Activated CD4-positive, CD25-positive, alpha-beta regulatory T cell treated with anti-CD3 and anti-CD28 coated beads, Interleukin-2, amount 50 U/mL, for 16 hours (primary cell): ENCODE data around the gene MAPKAPK2.
A peak's percentile ranks its signal among the peaks of the same experiment; 100 is the strongest.

Experiments used
- DNase-seq: peaks from one replicate; pipeline ENCODE4 v3.0.0-alpha.2; 2020; ENCODE audit warnings: low read depth, low spot score

MAPKAPK2 gene

DNA sequence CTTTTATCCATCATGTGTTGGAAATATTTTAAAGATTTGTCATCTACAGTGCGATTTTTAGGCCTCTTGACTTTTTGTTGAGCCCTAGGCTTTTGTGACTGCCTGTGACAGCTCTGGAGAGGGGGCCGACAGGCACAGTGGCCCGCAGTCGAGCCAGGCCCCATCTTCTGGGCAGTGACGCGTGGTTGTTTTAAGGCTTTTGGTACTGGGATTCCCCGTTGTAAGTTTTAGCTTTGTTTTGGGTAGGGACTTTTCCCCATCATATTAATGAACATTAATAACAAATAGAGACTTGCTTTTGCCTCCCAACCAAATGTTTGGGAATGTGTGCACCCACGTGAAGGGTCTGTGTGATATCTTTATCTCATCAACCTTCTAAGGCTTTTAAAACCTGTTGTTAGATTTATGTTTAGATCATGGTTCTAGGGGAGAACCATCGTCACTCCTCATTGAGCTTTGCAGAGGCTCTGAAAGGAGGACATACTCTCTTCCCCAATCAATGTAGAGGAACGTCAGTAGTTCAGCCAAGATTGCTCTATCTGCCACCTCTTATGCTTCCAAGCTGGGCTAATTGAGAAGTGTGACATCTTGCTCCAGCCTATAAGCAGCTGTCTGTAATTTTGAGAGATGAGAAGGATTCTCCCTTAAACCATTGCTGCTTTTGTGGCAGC, 34.6 kb downstream of the MAPKAPK2 start:
- DNase-seq: no peak

DNA sequence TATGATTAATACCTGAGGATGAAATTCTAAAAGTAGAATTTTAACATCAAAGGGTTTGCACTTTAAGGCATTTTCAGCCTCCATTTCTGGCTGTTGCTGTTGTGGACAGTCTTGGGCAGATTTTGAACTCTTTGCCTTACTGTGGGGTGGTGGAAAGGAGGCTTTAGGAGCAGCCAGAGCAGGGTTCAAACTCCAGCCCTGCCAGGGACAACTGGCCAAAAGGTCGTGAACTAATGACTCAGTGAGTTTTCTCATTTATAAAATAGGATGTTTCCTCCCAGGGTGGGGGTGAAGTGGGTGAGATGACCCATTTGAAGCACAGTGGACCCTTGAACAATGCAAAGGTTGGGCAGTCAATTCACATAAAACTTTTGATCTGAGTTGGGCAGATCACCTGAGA, 36.7 kb downstream of the MAPKAPK2 start:
- DNase-seq: no peak

DNA sequence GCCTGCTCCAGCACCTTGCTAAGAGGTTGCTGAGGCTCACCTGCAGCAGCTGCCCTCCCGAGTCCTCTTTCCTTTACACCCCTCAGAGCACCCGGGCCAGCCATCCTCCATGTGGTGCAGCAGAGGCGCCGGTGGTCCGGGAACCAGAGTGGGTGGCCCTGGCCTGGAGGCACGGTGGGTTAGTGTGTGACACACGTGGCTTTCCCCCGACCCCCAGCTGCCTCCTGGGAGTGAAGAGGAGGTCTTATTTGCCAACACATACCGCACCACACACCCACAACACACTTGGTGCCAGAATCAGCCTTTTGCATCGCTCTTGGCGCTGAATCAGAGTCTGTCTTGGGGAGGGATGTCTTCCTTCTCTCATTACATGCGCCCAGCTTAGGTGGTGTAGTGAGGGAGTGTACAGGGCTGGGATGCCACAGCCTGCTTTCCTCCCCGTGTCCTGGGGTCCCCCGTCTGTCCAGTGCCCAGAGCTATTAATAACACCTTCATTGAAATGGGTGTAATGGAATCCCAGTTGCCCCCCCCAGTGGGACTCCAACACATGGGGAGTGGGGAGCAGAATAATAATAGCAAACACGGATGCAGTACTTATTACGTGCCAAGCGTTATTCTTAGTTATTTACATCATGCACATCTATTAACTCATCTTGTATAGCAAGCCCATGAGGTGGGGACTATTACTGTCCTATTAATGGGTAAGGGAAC, 38.2 kb downstream of the MAPKAPK2 start:
- no peak for DNase-seq

DNA sequence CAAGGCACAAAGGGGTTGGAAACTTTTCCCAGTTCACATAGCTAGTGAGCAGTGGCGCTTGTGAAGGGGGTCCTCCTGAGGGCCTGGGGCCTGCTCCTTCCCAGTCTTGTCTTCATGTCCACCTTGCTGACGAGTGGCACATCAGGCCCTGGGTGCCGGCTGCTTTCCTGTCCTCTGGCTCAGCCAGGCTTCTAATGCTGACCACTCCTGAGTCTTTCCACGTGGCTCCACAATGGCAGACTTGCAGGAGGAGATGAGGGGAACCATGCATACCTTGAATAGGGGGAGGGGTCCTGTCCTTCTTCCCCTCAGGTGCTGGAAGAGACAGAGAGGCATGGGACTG, 38.7 kb downstream of the MAPKAPK2 start:
- no peak for DNase-seq

DNA sequence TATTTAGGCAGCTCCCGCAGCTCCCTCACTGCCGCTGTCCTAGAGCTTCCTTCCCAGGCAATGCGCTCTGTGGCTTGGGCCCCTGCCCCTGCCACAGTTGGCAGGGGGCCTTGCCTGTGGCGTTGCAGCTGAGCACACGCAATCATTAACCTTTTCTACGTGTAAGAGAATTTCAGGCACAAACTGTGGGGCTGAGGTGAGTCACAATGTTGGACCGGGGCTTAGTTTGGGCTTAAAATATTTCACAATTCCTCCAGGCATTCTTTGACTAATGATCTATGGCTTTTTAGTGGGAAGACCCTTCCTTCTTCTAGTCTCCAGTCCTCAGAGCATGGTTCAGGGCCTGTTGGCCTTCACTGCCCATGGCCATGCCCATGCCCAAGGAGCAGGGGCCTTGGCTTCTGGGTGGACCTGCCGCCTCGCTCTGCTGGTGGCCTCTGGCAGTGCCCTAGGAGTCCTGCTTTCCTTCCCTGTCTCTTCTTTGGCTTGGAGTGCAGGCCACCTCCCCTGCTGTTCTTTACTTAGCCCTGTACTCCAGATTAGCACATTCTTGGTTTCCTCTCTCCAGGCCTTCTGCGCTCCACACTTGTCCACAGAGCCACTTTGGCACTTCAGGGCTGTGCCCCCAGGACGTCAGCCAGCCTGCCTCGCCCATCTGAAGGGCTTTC, 39.2 kb downstream of the MAPKAPK2 start:
- DNase-seq: no peak

DNA sequence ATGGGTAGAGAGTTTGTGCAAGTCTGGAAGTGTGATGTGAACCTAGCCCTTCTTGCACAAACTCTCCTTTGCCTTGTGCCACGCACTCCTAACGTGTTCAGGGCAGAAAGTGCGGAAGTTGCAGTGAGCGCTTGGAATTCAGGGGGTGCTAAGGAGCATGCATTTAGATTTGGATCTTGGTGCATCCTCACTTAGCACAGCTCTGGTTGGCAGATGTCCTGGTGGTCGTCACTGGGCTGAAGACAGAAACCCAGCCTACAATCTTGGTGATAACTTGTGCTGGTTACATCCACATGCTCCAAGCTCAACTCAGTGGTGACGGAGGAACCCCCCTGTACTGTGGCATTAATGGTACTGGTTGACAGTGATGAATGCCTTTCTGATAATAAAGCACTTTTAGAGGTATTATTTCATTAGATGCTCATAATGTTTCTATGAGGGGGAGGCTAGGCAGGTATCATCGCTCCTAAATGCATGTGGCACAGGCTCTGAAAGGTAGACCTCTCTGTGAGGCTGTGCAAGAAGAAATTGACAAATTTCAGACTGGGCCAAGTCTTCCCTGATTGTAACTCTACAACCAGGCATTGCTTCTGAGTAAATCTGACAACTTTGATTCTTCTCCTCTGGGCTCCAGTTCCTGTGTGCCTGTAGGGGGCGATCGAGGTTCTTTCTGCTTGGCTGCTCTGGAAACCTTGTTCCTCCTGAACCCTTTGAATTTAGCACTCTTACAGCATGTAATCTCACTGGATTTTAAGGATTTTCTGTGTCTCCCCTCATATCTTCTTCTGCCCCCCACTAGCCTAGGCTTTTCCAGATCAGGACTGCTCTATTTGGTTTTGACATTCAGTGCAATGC, 40.6 kb downstream of the MAPKAPK2 start:
- no peak for DNase-seq

DNA sequence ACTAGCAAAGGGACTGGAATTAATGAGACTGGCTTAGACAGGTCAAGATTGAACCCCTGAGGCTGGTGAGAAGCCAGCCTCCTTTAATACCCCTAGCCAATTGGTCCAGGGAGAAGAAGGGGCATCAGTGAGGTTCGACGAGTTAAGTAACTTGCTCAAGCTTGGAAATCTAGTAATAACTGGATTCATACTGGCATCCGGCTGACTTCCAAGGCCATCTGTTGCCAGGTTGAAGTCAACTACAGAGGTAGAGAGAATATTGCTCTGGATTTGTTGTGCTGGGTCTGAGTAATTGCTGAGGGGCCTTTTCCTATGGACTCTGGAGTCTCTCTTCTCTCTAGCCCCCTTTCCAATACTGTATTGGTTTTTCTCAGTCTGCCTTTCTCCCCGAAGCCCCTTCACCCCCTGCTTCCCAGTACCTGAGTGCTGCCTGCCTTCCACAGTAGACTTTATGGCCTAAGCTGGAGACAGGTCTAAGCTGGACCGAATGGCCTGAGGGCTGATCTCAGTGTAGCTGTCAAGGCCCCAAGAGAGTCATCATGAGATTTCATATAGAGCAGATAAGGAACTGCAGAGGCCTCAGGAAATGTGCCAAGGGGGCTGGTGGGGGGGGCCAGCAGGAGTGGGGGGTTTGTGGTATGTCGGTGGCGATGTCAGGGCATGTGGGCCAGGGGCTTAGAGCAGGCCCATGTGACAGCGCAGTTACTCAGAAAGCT, 43.4 kb downstream of the MAPKAPK2 start:
- DNase-seq: no peak

DNA sequence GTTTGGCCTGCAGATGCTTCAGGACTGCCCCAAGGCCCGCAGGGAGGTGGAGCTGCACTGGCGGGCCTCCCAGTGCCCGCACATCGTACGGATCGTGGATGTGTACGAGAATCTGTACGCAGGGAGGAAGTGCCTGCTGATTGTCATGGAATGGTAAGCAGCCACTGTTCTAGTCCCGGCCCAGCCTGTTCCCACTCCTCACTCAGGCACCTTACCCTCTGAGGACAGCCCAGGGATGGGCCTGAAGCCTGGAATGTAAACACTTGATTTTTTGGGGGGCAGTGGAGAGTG, 43.9 kb downstream of the MAPKAPK2 start:
- no peak for DNase-seq

DNA sequence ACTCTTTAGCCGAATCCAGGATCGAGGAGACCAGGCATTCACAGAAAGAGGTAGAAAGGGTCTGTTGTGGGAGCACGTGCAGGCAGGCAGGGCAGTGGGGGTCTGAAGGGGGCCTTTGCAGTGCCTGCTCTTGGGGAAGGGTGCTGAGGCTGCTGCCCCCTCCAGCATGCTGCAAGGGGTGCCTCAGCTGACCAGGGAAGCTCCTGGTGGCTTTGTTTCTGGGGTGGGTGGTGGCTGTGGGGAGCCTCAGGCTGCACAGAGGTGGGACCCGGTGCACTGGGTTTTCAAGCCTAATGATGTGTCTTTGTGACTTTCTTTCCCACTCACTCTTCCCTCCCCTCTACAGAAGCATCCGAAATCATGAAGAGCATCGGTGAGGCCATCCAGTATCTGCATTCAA, 44.3 kb downstream of the MAPKAPK2 start:
- no peak for DNase-seq

DNA sequence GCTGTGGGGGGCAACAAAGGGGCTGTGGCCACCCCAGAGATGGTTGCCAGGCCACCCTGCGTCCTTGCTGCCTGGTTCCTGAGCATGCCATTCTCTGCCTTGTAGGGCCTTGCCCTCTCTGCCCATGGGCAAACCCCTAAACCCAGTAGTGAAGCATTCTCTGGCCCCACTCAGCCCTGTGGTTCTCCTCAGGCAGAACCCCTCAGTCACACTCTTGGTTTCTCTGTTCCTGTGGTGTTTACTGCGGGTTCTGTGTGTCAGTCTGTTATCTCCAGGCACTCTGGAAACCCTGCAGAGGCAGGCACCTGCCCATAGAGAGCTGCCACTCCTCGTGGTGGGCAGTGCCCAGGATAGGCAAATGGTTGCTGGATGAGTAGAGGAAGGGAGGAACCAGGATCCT, 44.8 kb downstream of the MAPKAPK2 start:
- no peak for DNase-seq

DNA sequence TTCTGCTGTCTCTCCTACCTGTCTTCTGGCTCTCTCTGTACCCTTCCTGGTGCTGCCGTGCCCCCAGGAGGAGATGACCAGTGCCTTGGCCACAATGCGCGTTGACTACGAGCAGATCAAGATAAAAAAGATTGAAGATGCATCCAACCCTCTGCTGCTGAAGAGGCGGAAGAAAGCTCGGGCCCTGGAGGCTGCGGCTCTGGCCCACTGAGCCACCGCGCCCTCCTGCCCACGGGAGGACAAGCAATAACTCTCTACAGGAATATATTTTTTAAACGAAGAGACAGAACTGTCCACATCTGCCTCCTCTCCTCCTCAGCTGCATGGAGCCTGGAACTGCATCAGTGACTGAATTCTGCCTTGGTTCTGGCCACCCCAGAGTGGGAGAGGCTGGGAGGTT, 47.8 kb downstream of the MAPKAPK2 start:
- DNase-seq: no peak

DNA sequence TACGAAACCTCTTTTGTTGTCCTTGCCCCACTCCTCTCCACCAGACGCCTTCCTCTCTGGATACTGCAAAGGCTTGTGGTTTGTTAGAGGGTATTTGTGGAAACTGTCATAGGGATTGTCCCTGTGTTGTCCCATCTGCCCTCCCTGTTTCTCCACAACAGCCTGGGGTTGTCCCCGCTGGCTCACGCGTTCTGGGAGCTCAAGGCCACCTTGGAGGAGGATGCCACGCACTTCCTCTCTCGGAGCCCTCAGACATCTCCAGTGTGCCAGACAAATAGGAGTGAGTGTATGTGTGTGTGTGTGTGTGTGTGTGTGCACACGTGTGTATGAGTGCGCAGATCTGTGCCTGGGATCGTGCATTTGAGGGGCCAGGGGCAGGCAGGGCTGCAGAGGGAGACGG, 48.3 kb downstream of the MAPKAPK2 start:
- DNase-seq: no peak

DNA sequence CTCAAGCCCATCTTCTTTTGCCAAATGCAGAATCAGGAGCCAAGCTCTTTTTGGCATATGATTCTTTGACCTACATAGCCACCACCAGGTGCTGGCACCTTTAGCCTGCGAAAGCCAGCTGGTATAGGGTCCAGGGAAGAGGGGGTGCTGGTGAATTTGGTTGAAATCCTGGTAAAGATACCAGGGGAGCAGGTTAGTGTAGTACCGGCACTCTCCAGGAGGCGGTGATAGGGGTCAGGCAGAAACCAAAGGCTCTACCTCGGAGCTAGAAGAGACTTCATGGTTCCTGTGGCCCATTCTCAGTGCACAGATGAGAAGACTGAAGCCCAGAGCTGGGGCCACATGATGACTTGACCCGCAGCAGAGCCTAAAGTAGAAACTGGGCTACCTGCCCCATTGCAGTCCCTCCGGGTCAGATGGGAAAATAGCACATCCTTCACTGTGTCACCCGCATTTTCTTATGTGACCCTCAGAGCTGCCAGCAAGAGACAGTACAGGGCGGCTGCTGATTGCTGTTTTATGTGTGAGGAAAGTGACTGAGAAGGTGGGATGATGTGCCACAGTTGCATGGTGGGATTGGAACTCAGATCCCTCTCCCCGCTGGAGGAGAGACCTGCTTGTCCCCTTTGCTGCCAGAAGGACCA, 49.9 kb downstream of the MAPKAPK2 start:
- DNase-seq: peak; percentile 52

DNA sequence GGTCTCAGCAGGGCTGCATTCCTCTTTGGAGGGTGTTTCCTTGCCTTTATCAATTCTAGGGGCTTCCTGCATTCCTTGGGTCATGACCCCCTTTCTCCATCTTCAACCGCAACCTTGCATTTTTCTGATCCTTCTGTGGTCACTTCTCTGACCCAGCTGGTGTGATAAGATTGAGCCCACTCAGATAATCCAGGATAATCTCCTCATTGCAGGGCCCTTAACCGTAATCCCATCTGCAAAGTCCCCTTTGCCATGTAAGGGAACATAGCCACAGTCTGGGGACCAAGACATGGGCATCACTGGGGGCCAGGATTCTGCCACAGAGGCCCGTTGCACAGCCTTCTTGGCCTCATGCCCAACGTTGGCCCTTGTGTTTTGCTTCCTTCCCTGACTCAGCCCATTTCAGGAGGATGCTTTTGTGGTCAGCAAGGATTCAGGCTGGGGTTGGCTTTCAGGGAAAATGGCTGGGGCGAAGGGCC, 50.9 kb downstream of the MAPKAPK2 start:
- no peak for DNase-seq

DNA sequence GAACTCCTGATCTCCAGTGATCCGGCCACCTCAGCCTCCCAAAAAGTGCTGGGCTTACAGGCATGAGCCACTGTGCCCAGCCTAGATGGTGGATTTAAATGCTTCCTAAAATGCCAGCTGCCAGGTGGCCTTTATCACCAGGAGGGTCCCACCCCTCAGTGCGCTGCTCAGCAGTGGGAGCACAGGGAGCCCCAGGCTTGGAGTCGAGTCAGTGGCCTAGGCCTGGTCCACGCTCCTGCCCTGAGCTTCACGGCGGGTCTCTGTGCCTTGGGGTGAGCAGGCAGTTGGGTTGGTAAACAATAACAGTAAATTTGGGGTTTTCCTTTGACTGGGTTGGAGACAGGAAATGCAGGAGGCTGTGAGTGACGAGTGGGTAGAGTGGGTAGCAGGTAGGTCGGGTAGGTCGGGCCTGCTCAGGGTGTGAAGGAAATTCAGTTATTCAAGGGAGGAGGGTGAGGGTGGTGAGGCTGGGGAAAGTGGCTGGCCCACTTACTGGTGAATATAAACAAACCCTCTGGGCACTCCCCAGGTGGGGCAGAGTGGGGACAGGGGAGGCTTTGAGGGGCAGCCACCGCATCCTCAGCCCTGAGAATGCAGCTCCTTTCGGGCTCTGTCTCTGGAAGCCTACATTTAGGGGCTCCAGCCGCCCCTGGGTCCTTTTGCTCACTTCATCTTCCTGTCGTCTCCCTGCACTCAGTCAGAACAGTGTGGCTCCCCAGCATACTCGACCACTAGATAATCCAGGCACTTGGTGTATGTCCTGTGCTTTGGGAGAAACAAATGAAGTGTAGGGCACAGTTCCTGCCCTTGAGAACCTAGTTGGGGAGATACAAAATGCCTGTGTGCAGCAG, 52.4 kb downstream of the MAPKAPK2 start:
- no peak for DNase-seq

DNA sequence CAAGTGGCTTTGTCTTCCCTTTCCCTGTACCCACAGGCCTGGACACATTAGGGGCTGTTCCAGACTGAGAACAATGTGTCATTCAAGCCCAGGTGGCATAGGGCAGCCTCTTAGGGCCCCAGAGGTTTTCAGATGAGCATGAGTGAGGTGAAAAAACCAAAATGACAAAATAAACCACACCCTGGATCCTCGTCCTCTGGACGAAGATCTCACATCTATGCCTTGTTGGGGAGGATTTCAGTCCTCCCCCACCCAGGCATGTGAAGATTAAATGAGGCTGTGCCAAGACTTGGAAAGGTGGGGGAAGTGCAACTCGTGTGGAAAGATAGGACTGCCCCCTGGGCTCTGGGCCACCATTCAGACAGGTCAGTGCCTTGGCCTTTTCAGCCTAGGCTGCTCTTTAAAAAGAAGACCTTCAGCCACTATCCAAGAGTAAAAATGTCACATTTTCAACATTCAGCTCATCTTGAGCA, 53.1 kb downstream of the MAPKAPK2 start:
- no peak for DNase-seq

DNA sequence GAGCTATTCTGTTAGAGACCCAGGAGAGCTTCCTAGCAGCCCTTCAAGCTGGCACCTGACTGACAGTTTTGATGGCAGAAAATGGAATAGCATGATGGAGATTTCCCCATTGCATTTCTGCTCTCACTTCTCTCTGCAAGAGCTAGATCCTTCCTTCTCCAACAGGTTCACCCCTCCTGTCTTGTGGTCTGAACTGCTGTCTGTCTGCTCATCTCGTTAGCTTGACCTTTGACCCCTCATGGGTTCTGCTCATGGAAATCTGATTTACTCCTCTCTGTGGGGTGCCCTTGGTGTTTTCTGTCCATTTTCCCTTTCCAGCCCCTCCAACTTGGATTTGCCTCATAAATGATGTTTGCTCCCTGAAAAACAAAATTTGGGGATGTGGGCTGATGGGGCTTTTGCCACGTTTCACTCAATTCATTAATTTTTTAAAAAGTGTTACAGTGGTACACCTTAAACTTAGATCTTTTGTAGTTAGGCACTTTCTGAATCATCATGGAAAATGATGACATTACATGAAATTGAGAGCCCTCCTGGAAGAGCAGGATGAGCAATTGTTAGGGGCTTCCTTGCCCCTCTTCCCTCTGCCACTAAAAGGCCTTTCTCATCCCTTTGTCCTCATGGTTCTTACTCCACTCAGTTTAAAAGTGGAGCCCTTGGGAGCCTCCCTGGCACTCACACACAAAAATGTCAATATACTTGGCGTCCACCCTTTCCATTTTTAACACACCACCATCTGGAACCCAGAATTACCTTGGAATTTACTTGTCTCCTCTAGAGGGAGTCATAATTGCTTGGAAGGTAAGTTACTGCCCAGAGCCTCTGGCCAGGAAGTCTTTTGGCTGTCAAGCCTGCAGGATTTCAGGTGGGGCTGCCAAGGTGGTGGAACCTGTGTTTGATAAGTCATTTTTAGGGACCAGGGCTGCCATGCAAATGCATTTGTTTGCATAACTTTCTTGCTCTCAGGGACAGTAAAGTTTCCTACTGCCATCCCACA, 54.0 kb downstream of the MAPKAPK2 start:
- DNase-seq: no peak

DNA sequence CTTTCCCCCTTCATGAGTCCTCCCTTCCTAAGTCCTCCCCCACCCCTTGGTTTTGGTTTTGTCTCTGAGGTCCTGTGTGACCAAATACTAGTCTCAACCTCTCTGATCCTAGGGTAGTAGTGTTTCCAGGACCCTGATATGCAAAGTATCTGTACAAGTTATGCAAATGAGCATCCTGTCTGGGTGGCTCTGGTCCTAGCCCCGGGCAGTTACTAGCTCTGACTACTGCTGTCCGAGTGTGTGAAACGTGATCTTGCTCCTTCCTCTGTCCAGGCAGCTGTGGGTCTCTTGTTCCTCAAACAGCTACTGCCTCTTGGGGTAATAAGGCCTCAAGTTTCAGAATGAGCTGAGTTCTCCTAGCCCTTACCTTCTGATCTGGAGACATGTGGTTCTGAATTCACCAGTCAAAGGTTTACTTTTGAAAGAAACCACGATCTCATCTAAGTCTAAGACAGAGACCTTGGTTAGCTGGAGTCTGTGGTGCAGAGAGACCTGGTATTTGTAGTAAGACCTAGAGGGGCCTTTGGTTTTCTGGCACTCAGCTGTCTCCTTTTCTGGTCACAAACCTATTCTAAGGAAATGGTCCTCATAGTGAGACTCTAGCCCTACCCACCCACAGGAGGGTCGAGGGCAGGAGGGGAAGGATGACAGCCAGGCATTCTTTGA, 54.8 kb downstream of the MAPKAPK2 start:
- no peak for DNase-seq
